ENCODE measurements around the gene ARL6IP6.

The ARL6IP6 gene

GRCh38 chr2:152804687-152805408 is 86.4 kb downstream of the ARL6IP6 start:
- DNase-seq (ENCODE audit: low read depth), result no peak

GRCh38 chr2:152811916-152812315 is 93.5 kb downstream of the ARL6IP6 start:
- DNase-seq (ENCODE audit: low read depth), result no peak
